ENCODE measurements around the gene CIITA.
"Not testable (repeated sequence)": the region's sequence is repeated elsewhere in the genome, so short reads cannot be mapped to it uniquely, and the experiment has no call there.

Gene CIITA

GRCh38 chr16:10920726-10921427 lies 43.9 kb downstream of the CIITA start:
- no peak for DNase-seq

DNA sequence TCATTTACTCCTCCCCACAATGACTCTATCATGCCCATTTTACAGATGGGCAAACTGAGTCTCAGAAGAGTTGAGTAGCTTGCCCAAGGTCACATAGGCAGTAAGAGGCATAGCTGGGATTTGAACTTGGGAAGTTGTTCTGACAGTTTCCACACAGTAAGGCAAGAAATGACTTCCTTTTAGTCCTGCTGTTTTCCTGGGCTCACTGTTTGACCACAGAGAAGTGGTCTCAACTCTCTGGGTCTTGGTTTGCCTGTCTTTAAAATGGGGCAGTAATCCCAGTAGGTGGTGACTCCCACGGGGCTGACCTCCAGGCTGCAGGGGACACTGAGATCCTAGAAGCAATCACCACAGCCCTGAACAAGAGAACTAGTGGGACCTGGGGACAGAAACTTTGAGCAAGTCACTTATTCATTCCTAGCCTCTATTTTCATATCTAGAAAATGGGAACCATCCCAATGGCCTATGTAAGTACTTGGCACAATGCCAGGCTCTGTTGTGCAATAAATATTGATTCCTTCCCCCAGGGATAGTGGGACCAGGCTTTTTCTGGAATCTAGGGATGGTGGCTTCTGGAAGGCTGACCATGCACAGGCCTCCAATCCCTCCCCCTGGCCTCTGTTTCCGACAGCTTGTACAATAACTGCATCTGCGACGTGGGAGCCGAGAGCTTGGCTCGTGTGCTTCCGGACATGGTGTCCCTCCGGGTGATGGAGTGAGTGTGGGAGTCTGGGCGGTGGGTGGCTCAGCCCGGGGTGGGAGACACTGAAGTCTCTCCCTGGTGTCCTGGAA lies 44.7 kb downstream of the CIITA start:
- DNase-seq: no peak

- no peak for DNase-seq
These were observed 45.5 kb downstream of the CIITA start for GRCh38 chr16:10922328-10923145.

GRCh38 chr16:10923146-10923649 lies 46.2 kb downstream of the CIITA start:
- DNase-seq: no peak

DNA sequence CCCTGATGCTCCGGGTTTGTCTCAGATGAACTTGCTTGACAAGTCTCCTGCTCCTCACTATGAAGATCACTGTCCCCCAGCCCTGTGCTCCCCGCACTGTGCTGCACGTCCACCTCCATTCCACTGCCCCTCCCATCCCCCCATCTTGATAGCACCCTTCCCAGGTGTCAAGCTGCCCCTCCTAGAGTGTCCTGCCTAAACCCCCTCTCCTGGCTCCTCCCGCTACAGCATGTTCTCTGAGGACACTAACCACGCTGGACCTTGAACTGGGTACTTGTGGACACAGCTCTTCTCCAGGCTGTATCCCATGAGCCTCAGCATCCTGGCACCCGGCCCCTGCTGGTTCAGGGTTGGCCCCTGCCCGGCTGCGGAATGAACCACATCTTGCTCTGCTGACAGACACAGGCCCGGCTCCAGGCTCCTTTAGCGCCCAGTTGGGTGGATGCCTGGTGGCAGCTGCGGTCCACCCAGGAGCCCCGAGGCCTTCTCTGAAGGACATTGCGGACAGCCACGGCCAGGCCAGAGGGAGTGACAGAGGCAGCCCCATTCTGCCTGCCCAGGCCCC lies 46.7 kb downstream of the CIITA start:
- DNase-seq: no peak

- not testable (repeated sequence) for DNase-seq
These were observed 48.3 kb downstream of the CIITA start for GRCh38 chr16:10925285-10925684.

DNA sequence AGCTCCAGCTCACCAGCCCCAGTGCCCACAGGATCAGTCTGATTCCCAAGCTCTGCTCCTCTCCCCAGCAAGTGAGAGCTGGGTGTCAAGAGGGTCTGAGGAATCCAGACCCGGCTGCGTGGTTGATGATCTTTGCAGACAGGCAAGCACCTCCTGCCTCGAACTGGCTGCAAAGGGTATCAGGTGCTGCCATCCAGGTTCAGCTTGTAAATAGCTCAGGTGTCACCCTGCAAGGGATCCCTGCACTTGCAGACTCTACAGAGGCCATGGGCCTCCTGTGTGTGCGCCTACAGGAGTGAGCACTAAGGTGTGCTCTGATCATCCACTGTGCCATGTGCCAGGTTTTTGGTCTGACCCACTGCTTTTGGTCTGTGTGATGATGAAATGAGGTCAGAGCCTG lies 49.1 kb downstream of the CIITA start:
- DNase-seq: no peak

DNA sequence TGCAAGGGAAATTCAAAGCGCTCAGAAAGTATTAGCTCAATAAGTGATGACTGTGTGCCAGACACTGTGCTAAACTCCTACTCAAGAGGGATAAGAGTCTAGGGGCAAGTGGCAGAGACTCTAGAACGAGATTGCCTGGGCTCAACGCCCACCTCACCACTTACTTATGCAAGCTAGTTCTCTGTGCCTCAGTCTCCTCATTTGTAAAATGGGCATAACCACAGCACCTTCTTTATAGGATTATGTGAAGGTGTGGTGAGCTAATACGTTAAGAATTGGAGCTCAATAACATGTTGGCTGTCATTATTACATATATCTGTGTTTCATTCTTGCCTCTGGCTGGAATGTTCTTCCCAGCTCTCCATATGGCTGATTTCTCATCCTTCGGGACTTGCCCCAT lies 49.9 kb downstream of the CIITA start:
- no peak for DNase-seq

DNA sequence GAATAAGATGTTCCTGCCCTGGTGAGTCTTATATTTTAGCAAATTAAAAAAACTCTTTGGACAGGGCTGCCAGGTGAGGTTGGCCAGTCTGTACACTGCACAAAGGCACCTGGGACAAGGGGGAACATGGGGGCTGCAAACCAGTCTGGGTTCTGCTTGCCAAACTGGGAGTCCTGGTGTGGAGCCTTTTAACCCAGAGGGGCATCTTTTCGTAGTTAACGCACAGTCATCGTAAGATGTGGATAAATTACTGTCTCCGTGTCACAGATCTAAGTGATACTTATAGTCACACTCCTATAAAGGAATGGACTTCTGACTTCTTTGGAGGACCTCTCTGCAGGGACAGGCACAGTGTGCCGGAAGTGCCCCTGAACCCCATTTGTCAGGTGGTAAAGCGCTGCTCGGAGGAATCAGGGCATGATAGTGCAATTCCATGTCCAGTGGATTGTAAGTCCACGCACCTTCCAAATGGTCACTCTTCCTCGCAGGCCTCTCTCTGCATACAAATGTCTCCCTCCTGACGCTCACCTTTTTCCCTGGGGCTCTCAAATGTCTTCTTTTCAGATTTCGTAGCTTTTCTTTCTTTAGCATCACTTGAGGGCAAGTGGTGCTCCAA lies 50.6 kb downstream of the CIITA start:
- no peak for DNase-seq

DNA sequence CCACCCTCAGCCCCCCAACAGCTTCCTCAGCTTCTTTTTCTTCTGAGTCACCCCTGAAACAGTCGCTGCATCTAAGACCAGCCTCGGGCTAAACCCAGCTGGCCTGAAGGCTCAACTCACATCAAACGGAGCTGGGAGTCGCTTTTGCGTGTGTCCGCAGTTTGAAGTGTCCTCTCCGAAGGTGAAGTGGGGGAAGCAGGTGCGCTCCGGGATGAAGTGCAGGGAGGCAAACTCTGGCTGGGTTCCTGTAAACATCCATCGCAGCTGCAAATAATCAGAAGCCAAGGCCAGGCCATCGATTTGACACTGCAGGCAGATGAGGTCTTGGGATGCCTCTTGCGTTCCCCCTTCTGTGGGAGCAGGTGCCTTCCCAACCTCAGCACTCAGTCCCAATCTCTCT lies 52.1 kb downstream of the CIITA start:
- DNase-seq: not testable (repeated sequence)

DNA sequence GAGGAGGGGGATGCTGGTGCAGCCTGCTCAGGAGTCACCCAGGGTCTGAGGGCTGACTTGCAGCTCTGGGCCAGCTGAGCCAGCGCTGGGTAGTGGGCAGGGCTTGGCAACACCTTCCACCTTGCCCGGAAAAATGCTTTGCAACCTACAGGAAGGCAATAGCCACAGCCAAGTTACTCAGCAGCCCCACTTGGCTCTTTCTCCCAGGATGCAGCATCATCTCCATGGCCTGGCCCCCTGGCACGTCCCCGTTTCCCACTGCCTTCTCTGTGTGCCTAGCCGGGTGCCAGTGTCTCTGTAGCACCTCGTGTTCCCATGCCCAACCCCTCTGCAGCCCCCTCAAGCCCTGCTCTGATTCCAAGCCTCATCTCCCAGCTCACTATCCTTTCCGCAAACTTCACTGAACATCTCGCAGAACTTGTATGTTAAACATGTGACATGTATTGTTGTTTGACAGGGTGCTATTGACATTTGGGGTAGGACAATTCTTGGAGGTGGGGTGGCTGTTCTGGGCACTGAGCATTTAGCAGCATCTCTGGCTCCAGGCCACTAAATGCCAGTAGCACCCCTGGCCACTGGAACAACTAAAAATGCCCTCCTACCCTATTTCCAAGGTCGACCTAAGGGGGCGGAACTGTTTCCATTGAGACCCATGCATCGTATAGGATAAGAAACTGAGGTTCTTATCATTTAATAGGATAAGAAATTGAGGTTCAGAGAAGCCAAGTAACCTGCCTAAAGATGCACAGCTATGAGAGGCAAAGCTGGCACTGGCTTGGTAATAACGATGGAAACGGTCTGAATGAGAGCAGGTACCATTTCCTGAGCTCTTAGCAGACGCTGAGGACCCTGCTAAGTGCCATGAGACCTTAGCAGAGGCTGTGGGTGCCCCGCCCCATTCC lies 53.1 kb downstream of the CIITA start:
- no peak for DNase-seq

GRCh38 chr16:10930755-10931093 lies 53.7 kb downstream of the CIITA start:
- DNase-seq: no peak

GRCh38 chr16:10931134-10931533 lies 54.1 kb downstream of the CIITA start:
- no peak for DNase-seq

DNA sequence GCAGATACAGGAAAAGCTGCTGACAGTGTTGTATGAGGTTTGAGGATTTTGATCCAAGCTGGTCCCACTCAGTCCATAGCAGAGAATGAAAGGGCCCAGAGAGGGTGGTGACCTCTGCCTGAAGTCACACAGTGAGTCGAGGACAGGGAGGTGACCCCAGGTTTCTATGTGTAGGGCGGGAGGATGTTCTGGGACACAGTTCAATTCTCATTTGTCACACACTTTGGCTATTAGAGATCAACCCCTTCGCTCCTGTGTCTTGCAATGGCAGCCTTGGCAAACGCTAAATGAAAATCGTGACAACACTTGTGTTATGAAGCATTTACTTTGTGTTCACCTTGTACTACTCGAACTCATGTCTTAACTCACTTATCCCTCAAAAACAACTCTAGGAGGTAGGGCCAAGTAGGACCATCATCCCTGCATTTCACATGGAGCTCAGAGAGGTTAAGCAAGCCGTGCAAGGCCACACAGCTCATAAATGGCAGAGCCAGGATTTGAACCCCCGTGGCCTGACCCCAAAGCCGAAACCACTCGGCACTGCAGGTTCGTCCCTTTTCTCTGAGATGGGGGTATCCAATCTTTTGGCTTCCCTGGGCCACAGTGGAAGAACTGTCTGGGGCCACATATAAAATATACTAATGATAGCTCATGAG lies 55.1 kb downstream of the CIITA start:
- no peak for DNase-seq

GRCh38 chr16:10932959-10933710 lies 56.1 kb downstream of the CIITA start:
- no peak for DNase-seq

- no peak for DNase-seq
These were observed 56.9 kb downstream of the CIITA start for GRCh38 chr16:10933865-10934264.

- no peak for DNase-seq
These were observed 57.5 kb downstream of the CIITA start for GRCh38 chr16:10934325-10935107.

GRCh38 chr16:10935226-10935915 lies 58.4 kb downstream of the CIITA start:
- no peak for DNase-seq

Measured in CD4-positive, alpha-beta T cell treated with Interleukin-4 for 1 hour (primary cell).